IPS-20b (cell line): ENCODE data around the gene SLC26A11.

Source experiments
- H3K27ac ChIP-seq: one replicate; pipeline ENCODE4 v1.5.1; 2013; ENCODE audit warnings: low read length
- H3K27me3 ChIP-seq: 2 replicates; pipeline ENCODE4 v1.6.1; 2013; ENCODE audit warnings: mild to moderate bottlenecking, low read length, inconsistent platforms; ENCODE audit not compliant: insufficient read depth
- H3K36me3 ChIP-seq: 2 replicates; pipeline ENCODE4 v1.6.1; 2013; ENCODE audit warnings: low read depth, mild to moderate bottlenecking, inconsistent platforms, low read length, moderate library complexity; ENCODE audit not compliant: insufficient read depth
- H3K4me1 ChIP-seq: 2 replicates; pipeline ENCODE4 v1.6.1; 2013; ENCODE audit warnings: mild to moderate bottlenecking, control low read depth, inconsistent platforms, low read length, moderate library complexity; ENCODE audit not compliant: insufficient read depth
- H3K4me3 ChIP-seq: 2 replicates; pipeline ENCODE4 v1.5.1; 2013; ENCODE audit warnings: mild to moderate bottlenecking, low read length, inconsistent platforms
- H3K9ac ChIP-seq: 2 replicates; pipeline ENCODE4 v1.6.1; 2013; ENCODE audit warnings: low read depth, mild to moderate bottlenecking, inconsistent platforms, low read length, moderate library complexity
- H3K9me3 ChIP-seq: 2 replicates; pipeline ENCODE4 v1.6.1; 2013; ENCODE audit warnings: mild to moderate bottlenecking, low read depth, low read length, inconsistent platforms; ENCODE audit not compliant: insufficient read depth

Gene SLC26A11

GRCh38 chr17:80221351-80222105 lies 1.3 kb downstream of the SLC26A11 start:
- Histone ChIP-seq H3K27ac (no peak overlapping the region), H3K9ac (peak overlapping the region; percentile 59; the same call in 1 of the 2 replicates), H3K36me3 (peaks cover 7% of the 10 kb centered on the region; the same call in 1 of the 2 replicates), H3K4me3 (peak overlapping the region; percentile 93; the same call in 1 of the 2 replicates), H3K27me3 (no peaks in the 10 kb centered on the region; the same call in 1 of the 2 replicates), H3K9me3 (no peaks in the 10 kb centered on the region), H3K4me1 (peaks cover 7% of the 10 kb centered on the region)

- H3K9ac ChIP-seq, result no peak overlapping the region
- peaks cover 4% of the 10 kb centered on the region; the same call in 1 of the 2 replicates for H3K36me3 ChIP-seq
- peaks cover 7% of the 10 kb centered on the region for H3K4me1 ChIP-seq
- H3K27ac ChIP-seq, result no peak overlapping the region
- H3K4me3 ChIP-seq, result no peak overlapping the region
- H3K27me3 ChIP-seq, result no peaks in the 10 kb centered on the region; the same call in 1 of the 2 replicates
- H3K9me3 ChIP-seq, result no peaks in the 10 kb centered on the region
These were observed 2.3 kb downstream of the SLC26A11 start for GRCh38 chr17:80222376-80223141.

- no peak overlapping the region for H3K9ac ChIP-seq
- H3K36me3 ChIP-seq, result no peaks in the 10 kb centered on the region
- no peaks in the 10 kb centered on the region for H3K9me3 ChIP-seq
- H3K4me1 ChIP-seq, result peaks cover 7% of the 10 kb centered on the region
- H3K27ac ChIP-seq, result no peak overlapping the region
- H3K27me3 ChIP-seq, result no peaks in the 10 kb centered on the region; the same call in 1 of the 2 replicates
- H3K4me3 ChIP-seq, result no peak overlapping the region
These were observed 3.1 kb downstream of the SLC26A11 start for GRCh38 chr17:80223142-80223815.

GRCh38 chr17:80223838-80224497 lies 3.7 kb downstream of the SLC26A11 start:
- Histone ChIP-seq H3K9ac (no peak overlapping the region), H3K4me3 (no peak overlapping the region), H3K36me3 (0 out of 2 replicates have a peak, but pooled peaks cover 2% of the 10 kb centered on the region), H3K4me1 (peaks cover 7% of the 10 kb centered on the region), H3K27ac (no peak overlapping the region), H3K9me3 (no peaks in the 10 kb centered on the region), H3K27me3 (no peaks in the 10 kb centered on the region; the same call in 1 of the 2 replicates)

GRCh38 chr17:80224683-80225082 lies 4.5 kb downstream of the SLC26A11 start:
- H3K27ac ChIP-seq, result no peak overlapping the region
- no peak overlapping the region for H3K9ac ChIP-seq
- no peaks in the 10 kb centered on the region for H3K9me3 ChIP-seq
- H3K4me3 ChIP-seq, result no peak overlapping the region
- H3K4me1 ChIP-seq, result peaks cover 7% of the 10 kb centered on the region
- H3K36me3 ChIP-seq, result 0 out of 2 replicates have a peak, but pooled peaks cover 3% of the 10 kb centered on the region
- H3K27me3 ChIP-seq, result no peaks in the 10 kb centered on the region; the same call in 1 of the 2 replicates

- no peaks in the 10 kb centered on the region for H3K9me3 ChIP-seq
- 0 out of 2 replicates have a peak, but pooled peaks cover 3% of the 10 kb centered on the region for H3K36me3 ChIP-seq
- H3K4me3 ChIP-seq, result no peak overlapping the region
- H3K4me1 ChIP-seq, result peaks cover 7% of the 10 kb centered on the region
- no peaks in the 10 kb centered on the region; the same call in 1 of the 2 replicates for H3K27me3 ChIP-seq
- no peak overlapping the region for H3K27ac ChIP-seq
- H3K9ac ChIP-seq, result no peak overlapping the region
These were observed 5.0 kb downstream of the SLC26A11 start for GRCh38 chr17:80225230-80225629.

GRCh38 chr17:80227156-80227555 lies 6.9 kb downstream of the SLC26A11 start:
- Histone ChIP-seq H3K36me3 (peaks cover 9% of the 10 kb centered on the region; the same call in 1 of the 2 replicates), H3K9ac (no peak overlapping the region), H3K4me1 (peaks cover 7% of the 10 kb centered on the region), H3K27ac (no peak overlapping the region), H3K9me3 (peaks cover 9% of the 10 kb centered on the region; the same call in 1 of the 2 replicates), H3K4me3 (no peak overlapping the region), H3K27me3 (no peaks in the 10 kb centered on the region)

- no peaks in the 10 kb centered on the region for H3K27me3 ChIP-seq
- H3K9me3 ChIP-seq, result peaks cover 13% of the 10 kb centered on the region; the same call in 1 of the 2 replicates
- no peak overlapping the region for H3K27ac ChIP-seq
- no peak overlapping the region for H3K9ac ChIP-seq
- peaks cover 7% of the 10 kb centered on the region for H3K4me1 ChIP-seq
- peaks cover 14% of the 10 kb centered on the region for H3K36me3 ChIP-seq
- H3K4me3 ChIP-seq, result no peak overlapping the region
These were observed 7.4 kb downstream of the SLC26A11 start for GRCh38 chr17:80227666-80228065.

- H3K9me3 ChIP-seq, result peaks cover 15% of the 10 kb centered on the region; the same call in 1 of the 2 replicates
- peaks cover 7% of the 10 kb centered on the region for H3K4me1 ChIP-seq
- no peaks in the 10 kb centered on the region for H3K27me3 ChIP-seq
- H3K9ac ChIP-seq, result no peak overlapping the region
- no peak overlapping the region for H3K4me3 ChIP-seq
- peaks cover 16% of the 10 kb centered on the region for H3K36me3 ChIP-seq
- no peak overlapping the region for H3K27ac ChIP-seq
These were observed 8.2 kb downstream of the SLC26A11 start for GRCh38 chr17:80228477-80228876.

- peaks cover 16% of the 10 kb centered on the region for H3K36me3 ChIP-seq
- no peak overlapping the region for H3K9ac ChIP-seq
- peaks cover 7% of the 10 kb centered on the region for H3K4me1 ChIP-seq
- no peak overlapping the region for H3K4me3 ChIP-seq
- H3K9me3 ChIP-seq, result peaks cover 15% of the 10 kb centered on the region; the same call in 1 of the 2 replicates
- H3K27me3 ChIP-seq, result no peaks in the 10 kb centered on the region
- H3K27ac ChIP-seq, result no peak overlapping the region
These were observed 8.8 kb downstream of the SLC26A11 start for GRCh38 chr17:80229011-80229410.

GRCh38 chr17:80232438-80232837 lies 12.2 kb downstream of the SLC26A11 start:
- no peak overlapping the region for H3K4me3 ChIP-seq
- no peak overlapping the region for H3K9ac ChIP-seq
- peaks cover 22% of the 10 kb centered on the region for H3K36me3 ChIP-seq
- H3K9me3 ChIP-seq, result peaks cover 15% of the 10 kb centered on the region; the same call in 1 of the 2 replicates
- H3K4me1 ChIP-seq, result no peaks in the 10 kb centered on the region
- no peaks in the 10 kb centered on the region for H3K27me3 ChIP-seq
- no peak overlapping the region for H3K27ac ChIP-seq
